H1 (cell line): ENCODE measurements around the gene NELFB.

Experiments used
- CEBPB ChIP-seq: IDR thresholded peaks from 2 replicates; pipeline ENCODE4 v1.6.1; 2012; ENCODE audit warnings: low read depth, low read length
- CREB1 ChIP-seq: IDR thresholded peaks from 2 replicates; pipeline ENCODE4 v1.6.1; 2012; ENCODE audit warnings: inconsistent platforms
- CTCF ChIP-seq, 3 experiments: IDR thresholded peaks; 1 replicate in 2 of 3; 2 replicates in 1 of 3; pipeline versions ENCODE4 v1.5.1 to v1.6.1; 2011; ENCODE audit warnings: low read length in 3 of 3, mild to moderate bottlenecking in 3 of 3, inconsistent platforms in 2 of 3, low read depth in 1 of 3, moderate library complexity in 1 of 3; ENCODE audit not compliant: insufficient read depth in 1 of 3; ENCODE audit errors: control extremely low read depth in 1 of 3
- EP300 ChIP-seq, 2 experiments: IDR thresholded peaks; 1 replicate in 1 of 2; 2 replicates in 1 of 2; pipeline ENCODE4 v1.6.1; 2011 to 2012; ENCODE audit warnings: low read depth in 2 of 2, low read length in 2 of 2, mild to moderate bottlenecking in 2 of 2, borderline replicate concordance in 1 of 2, inconsistent platforms in 1 of 2, moderate library complexity in 1 of 2
- EZH2 ChIP-seq: fragments of 200-600 bp; sonication (generic); IDR thresholded peaks from 2 replicates; pipeline ENCODE4 v1.7.1; 2012; ENCODE audit warnings: low read depth, mild to moderate bottlenecking, moderate library complexity, low read length, inconsistent platforms; ENCODE audit not compliant: severe bottlenecking
- MAFK ChIP-seq: IDR thresholded peaks from 2 replicates; pipeline ENCODE4 v1.6.1; 2012; ENCODE audit warnings: low read depth, mild to moderate bottlenecking, improper control_type of control experiment, low read length
- MAX ChIP-seq: IDR thresholded peaks from 2 replicates; pipeline ENCODE4 v1.6.1; 2012; ENCODE audit warnings: inconsistent platforms
- POLR2AphosphoS5 ChIP-seq: IDR thresholded peaks from 2 replicates; pipeline ENCODE4 v1.6.1; 2011; ENCODE audit warnings: low read depth, low read length
- SIX5 ChIP-seq: IDR thresholded peaks from 2 replicates; pipeline ENCODE4 v1.6.1; 2011; ENCODE audit warnings: mild to moderate bottlenecking, low read depth, low read length
- ZNF274 ChIP-seq: IDR thresholded peaks from 2 replicates; pipeline ENCODE4 v1.7.0; 2012; ENCODE audit warnings: low read length, borderline replicate concordance; ENCODE audit errors: extremely low read depth

GRCh38 chr9:137212520-137212919 is 42.6 kb upstream of the NELFB start:
- TF ChIP-seq EP300 (IDR thresholded peaks at IDR 0.05; ENCODE audit: borderline replicate concordance in 1 of 2, low read depth in 2 of 2, low read length in 2 of 2): no peak
- no peak for TF ChIP-seq POLR2AphosphoS5
- no peak for TF ChIP-seq SIX5
- no peak for TF ChIP-seq CTCF (IDR thresholded peaks at IDR 0.05; ENCODE audit: control extremely low read depth in 1 of 3, insufficient read depth in 1 of 3, low read depth in 1 of 3, low read length in 3 of 3)
- TF ChIP-seq CEBPB: no peak
- no peak for TF ChIP-seq ZNF274
- no peak for TF ChIP-seq MAX
- TF ChIP-seq EZH2: no peak
- no peak for TF ChIP-seq MAFK
- no peak for TF ChIP-seq CREB1
